PC-3 (cell line): ENCODE measurements around the gene ZFAND6. TPM values are rescaled to one million over a fixed set of nuclear protein-coding genes. Genes with fewer than 3 reads are reported as not detected.
"Not testable (repeated sequence)": the region's sequence is repeated elsewhere in the genome, so short reads cannot be mapped to it uniquely, and the experiment has no call there.

Experiments used
- ATAC-seq: fragments of 200-7000 bp; cut with Tn5 transposase; 2 replicates; pipeline ENCODE4 v1.9.1; 2020; ENCODE audit warnings: mild to moderate bottlenecking, moderate library complexity
- BruUV-seq: library from RNA; stranded (reverse); fragments of 400-500 nt; replicated peaks from 2 replicates; lab custom pipeline; 2021; lab: Mats Ljungman, UMichigan
- CTCF ChIA-PET: fragments of 300-600 bp; sonication (Branson Sonifier 250); formaldehyde crosslinking; loops from one replicate; lab custom pipeline; 2022; ENCODE audit warnings: antibody characterized with exemption; lab: Charles Lee
- POLR2A ChIA-PET: fragments of 300-600 bp; sonication (Branson Sonifier 250); formaldehyde crosslinking; loops from one replicate; lab custom pipeline; 2022; ENCODE audit warnings: antibody characterized with exemption; ENCODE audit not compliant: unreplicated experiment; lab: Charles Lee
- DNase-seq: peaks from one replicate; pipeline ENCODE4 v3.0.0-alpha.2; 2015
- H2AFZ ChIP-seq: fragments of 300-600 bp; sonication (generic); 2 replicates; pipeline ENCODE4 v1.6.0; 2016; ENCODE audit warnings: antibody characterized with exemption, low read length
- H3F3A ChIP-seq: fragments of 300-600 bp; sonication (generic); one replicate; pipeline ENCODE4 v1.6.0; 2017; ENCODE audit warnings: antibody characterized with exemption, low read length, control low read depth, mild to moderate bottlenecking; ENCODE audit not compliant: unreplicated experiment
- H3K27ac ChIP-seq: fragments of 300-600 bp; sonication (generic); 2 replicates; pipeline ENCODE4 v1.5.1; 2016; ENCODE audit warnings: mild to moderate bottlenecking, low read length
- H3K27me3 ChIP-seq: fragments of 300-600 bp; sonication (generic); 2 replicates; pipeline ENCODE4 v1.6.1; 2016; ENCODE audit warnings: low read length, mixed read lengths
- H3K36me3 ChIP-seq: fragments of 300-600 bp; sonication (generic); 2 replicates; pipeline ENCODE4 v1.6.1; 2016; ENCODE audit warnings: low read depth, mixed run types, low read length, mixed read lengths
- H3K4me1 ChIP-seq: fragments of 300-600 bp; sonication (generic); 2 replicates; pipeline ENCODE4 v1.5.1; 2016; ENCODE audit warnings: low read length; ENCODE audit not compliant: insufficient read depth
- H3K4me2 ChIP-seq: fragments of 300-600 bp; sonication (generic); 2 replicates; pipeline ENCODE4 v1.6.0; 2016; ENCODE audit warnings: low read length
- H3K4me3 ChIP-seq: fragments of 300-600 bp; sonication (generic); 2 replicates; pipeline ENCODE4 v1.5.1; 2016; ENCODE audit warnings: mild to moderate bottlenecking, low read length, mixed read lengths
- H3K79me2 ChIP-seq: fragments of 300-600 bp; sonication (generic); 2 replicates; pipeline ENCODE4 v1.6.1; 2017; ENCODE audit warnings: low read length, mixed read lengths
- H3K9ac ChIP-seq: fragments of 300-600 bp; sonication (generic); 2 replicates; pipeline ENCODE4 v1.6.0; 2016; ENCODE audit warnings: mild to moderate bottlenecking, low read length
- H3K9me2 ChIP-seq: fragments of 300-600 bp; sonication (generic); replicated peaks from 2 replicates; pipeline ENCODE4 v1.6.1; 2016; ENCODE audit warnings: mixed run types, low read length, mixed read lengths
- H3K9me3 ChIP-seq: fragments of 300-600 bp; sonication (generic); 2 replicates; pipeline ENCODE4 v1.6.1; 2016; ENCODE audit warnings: low read length, mixed read lengths
- H4K20me1 ChIP-seq: fragments of 300-600 bp; sonication (generic); 2 replicates; pipeline ENCODE4 v1.6.1; 2016; ENCODE audit warnings: low read length, mixed read lengths
- EZH2 ChIP-seq: fragments of 300-600 bp; sonication (generic); IDR thresholded peaks from one replicate; pipeline ENCODE4 v1.6.1; 2017; ENCODE audit warnings: antibody characterized with exemption, mild to moderate bottlenecking, low read length; ENCODE audit not compliant: unreplicated experiment
- EZH2phosphoT487 ChIP-seq: fragments of 300-600 bp; sonication (generic); IDR thresholded peaks from 2 replicates; pipeline ENCODE4 v1.6.1; 2018; ENCODE audit warnings: mild to moderate bottlenecking, antibody characterized with exemption, low read length, borderline replicate concordance
- intact Hi-C: fragments of 100-400 bp; cut with micrococcal nuclease; formaldehyde crosslinking; loops from 2 replicates; pipeline ENCODE4 v1.9.0; 2023
- total RNA-seq: library from RNA; depleted of rRNA; stranded (reverse); fragments of >200 nt; gene quantifications from 2 replicates; pipeline ENCODE4 v1.2.3, GENCODE V29; 2014
- TF ChIP-seq, protein P1 (sequence below): fragments of 300-600 bp; sonication (generic); conservative IDR thresholded peaks from 2 replicates; pipeline ENCODE4 v1.5.1; 2017; ENCODE audit warnings: antibody characterized with exemption, low read depth, mild to moderate bottlenecking, low read length

ZFAND6 gene
- total RNA-seq, 1 experiment from 2014 or later: 96.6 TPM

DNA sequence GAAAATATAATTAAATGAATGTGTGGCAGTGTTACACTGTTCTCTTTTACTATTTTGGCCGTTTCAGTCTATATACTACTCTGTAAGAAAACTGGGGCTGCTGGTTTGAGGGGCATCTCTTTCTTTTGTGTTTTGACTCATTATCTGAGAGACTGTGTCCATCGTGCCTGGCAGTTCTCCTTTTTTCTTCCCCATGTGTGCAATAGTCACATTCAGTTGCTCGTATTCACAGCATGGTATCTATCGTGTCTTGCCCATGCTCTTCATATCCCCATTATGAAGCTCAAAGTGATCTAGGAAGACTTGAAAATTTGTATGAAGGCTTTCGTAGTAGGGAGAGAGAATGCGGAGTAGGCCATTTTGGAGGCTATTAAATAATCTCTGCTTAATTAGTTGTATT lies 63.6 kb downstream of the ZFAND6 start:
- H3K9me3 ChIP-seq: no peaks in the 10 kb centered on the region
- ATAC-seq: no peak
- H3K79me2 ChIP-seq: peaks cover 9% of the 10 kb centered on the region
- no peak overlapping the region for H3K4me2 ChIP-seq
- intact Hi-C loops: no loop called here
- H3K36me3 ChIP-seq: no peaks in the 10 kb centered on the region; the same call in 1 of the 2 replicates
- H3K4me1 ChIP-seq: no peaks in the 10 kb centered on the region
- DNase-seq: no peak
- BruUV-seq: no TSS peak
- H3K27me3 ChIP-seq: no peaks in the 10 kb centered on the region
- H4K20me1 ChIP-seq: no peaks in the 10 kb centered on the region
- no peak overlapping the region for H3K9ac ChIP-seq
- no peaks in the 10 kb centered on the region for H3F3A ChIP-seq
- ChIA-PET POLR2A (no interaction called here), CTCF (no interaction called here)
- TF ChIP-seq, protein P1, sequence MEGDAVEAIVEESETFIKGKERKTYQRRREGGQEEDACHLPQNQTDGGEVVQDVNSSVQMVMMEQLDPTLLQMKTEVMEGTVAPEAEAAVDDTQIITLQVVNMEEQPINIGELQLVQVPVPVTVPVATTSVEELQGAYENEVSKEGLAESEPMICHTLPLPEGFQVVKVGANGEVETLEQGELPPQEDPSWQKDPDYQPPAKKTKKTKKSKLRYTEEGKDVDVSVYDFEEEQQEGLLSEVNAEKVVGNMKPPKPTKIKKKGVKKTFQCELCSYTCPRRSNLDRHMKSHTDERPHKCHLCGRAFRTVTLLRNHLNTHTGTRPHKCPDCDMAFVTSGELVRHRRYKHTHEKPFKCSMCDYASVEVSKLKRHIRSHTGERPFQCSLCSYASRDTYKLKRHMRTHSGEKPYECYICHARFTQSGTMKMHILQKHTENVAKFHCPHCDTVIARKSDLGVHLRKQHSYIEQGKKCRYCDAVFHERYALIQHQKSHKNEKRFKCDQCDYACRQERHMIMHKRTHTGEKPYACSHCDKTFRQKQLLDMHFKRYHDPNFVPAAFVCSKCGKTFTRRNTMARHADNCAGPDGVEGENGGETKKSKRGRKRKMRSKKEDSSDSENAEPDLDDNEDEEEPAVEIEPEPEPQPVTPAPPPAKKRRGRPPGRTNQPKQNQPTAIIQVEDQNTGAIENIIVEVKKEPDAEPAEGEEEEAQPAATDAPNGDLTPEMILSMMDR: no peak
- TF ChIP-seq EZH2 (no peak), EZH2phosphoT487 (no peak)
- H3K4me3 ChIP-seq: no peak overlapping the region
- H2AFZ ChIP-seq: no peak overlapping the region
- H3K9me2 ChIP-seq: no peaks in the 10 kb centered on the region
- H3K27ac ChIP-seq: no peak overlapping the region

GRCh38 chr15:80127253-80127652 lies 67.8 kb downstream of the ZFAND6 start:
- H3K9me3 ChIP-seq, CTCF ChIA-PET, intact Hi-C loops, H3K4me2 ChIP-seq, H3K9ac ChIP-seq, ATAC-seq, H3K79me2 ChIP-seq, BruUV-seq, POLR2A ChIA-PET, H3K4me3 ChIP-seq, H3K27me3 ChIP-seq, H3K9me2 ChIP-seq, H3F3A ChIP-seq, DNase-seq, H3K36me3 ChIP-seq, H2AFZ ChIP-seq, H3K4me1 ChIP-seq, H3K27ac ChIP-seq, H4K20me1 ChIP-seq: not testable (repeated sequence)

DNA sequence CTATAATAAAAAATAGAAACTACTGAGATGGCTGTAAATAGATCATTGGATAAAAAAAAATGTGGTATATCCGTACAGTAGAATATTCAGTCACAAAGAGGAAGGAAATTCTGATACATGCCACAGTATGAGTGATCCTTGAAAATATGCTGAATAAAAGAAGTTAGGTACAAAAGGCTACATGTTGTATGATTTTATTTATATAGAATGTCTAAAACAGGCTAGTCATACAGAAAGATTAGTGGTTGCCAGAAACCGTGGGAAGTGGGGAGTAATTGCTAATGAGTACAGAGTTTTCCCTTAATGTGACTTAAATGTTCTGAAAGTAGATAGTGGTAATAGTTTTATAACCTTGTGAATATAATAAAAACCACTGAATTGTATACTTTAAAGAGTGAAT lies 68.4 kb downstream of the ZFAND6 start:
- H4K20me1 ChIP-seq: no peaks in the 10 kb centered on the region
- DNase-seq (no peak), ATAC-seq (no peak)
- no peaks in the 10 kb centered on the region; the same call in 1 of the 2 replicates for H3K36me3 ChIP-seq
- CTCF ChIA-PET: no interaction called here
- intact Hi-C loops: no loop called here
- BruUV-seq: no TSS peak
- H3K27ac ChIP-seq: no peak overlapping the region
- no peaks in the 10 kb centered on the region for H3K4me1 ChIP-seq
- H3K9ac ChIP-seq: no peak overlapping the region
- H3K9me2 ChIP-seq: no peaks in the 10 kb centered on the region
- POLR2A ChIA-PET: no interaction called here
- H3K27me3 ChIP-seq: no peaks in the 10 kb centered on the region
- no peak overlapping the region for H2AFZ ChIP-seq
- H3K9me3 ChIP-seq: no peaks in the 10 kb centered on the region
- H3K4me2 ChIP-seq: no peak overlapping the region
- TF ChIP-seq, protein P1: no peak
- TF ChIP-seq EZH2 (no peak), EZH2phosphoT487 (no peak)
- no peaks in the 10 kb centered on the region for H3K79me2 ChIP-seq
- no peak overlapping the region for H3K4me3 ChIP-seq
- H3F3A ChIP-seq: no peaks in the 10 kb centered on the region
